Endothelial cell of umbilical vein (primary cell): ENCODE measurements around the gene WRNIP1. TPM values are rescaled to one million over a fixed set of nuclear protein-coding genes. Genes with fewer than 3 reads are reported as not detected.

Source experiments
- BruUV-seq: library from RNA; stranded (reverse); fragments of 400-500 nt; replicated peaks from 2 replicates; lab custom pipeline; 2021; lab: Mats Ljungman, UMichigan
- CTCF ChIA-PET: fragments of 300-600, 350-600 bp; sonication (Branson Sonifier 250); formaldehyde crosslinking; loops from one replicate; lab custom pipeline; 2021; ENCODE audit warnings: antibody characterized with exemption, inconsistent platforms; lab: Charles Lee
- POLR2A ChIA-PET: fragments of 300-600, 350-600 bp; sonication (Branson Sonifier 250); formaldehyde crosslinking; loops from one replicate; lab custom pipeline; 2021; ENCODE audit warnings: antibody characterized with exemption, inconsistent platforms; lab: Charles Lee
- DNase-seq: peaks from one replicate; pipeline ENCODE4 v3.0.0-alpha.2; 2011; ENCODE audit warnings: low read depth, low spot score
- FAIRE-seq: peaks from 2 replicates; lab custom pipeline; 2011; peaks lifted over from hg19 to GRCh38; lab: Jason Lieb, UNC
- H2AFZ ChIP-seq: 2 replicates; pipeline ENCODE4 v1.6.0; 2012; ENCODE audit warnings: low read depth, low read length, control low read depth, inconsistent platforms
- H3K27ac ChIP-seq: 2 replicates; pipeline ENCODE4 v1.5.1; 2011; ENCODE audit warnings: low read depth, mild to moderate bottlenecking, control low read depth, low read length, moderate library complexity; ENCODE audit not compliant: insufficient read depth
- H3K27me3 ChIP-seq, 2 experiments: 2 replicates each; pipeline versions ENCODE4 v1.6.0 to v1.6.1; 2011; ENCODE audit warnings: low read length in 2 of 2, mixed read lengths in 1 of 2; ENCODE audit not compliant: control insufficient read depth in 2 of 2, insufficient read depth in 2 of 2
- H3K36me3 ChIP-seq, 2 experiments: 2 replicates in 1 of 2; 3 replicates in 1 of 2; pipeline ENCODE4 v1.5.1; 2011; ENCODE audit warnings: low read length in 2 of 2, mild to moderate bottlenecking in 1 of 2, moderate library complexity in 1 of 2; ENCODE audit not compliant: control insufficient read depth in 2 of 2, insufficient read depth in 2 of 2; ENCODE audit errors: extremely low read depth in 1 of 2
- H3K4me1 ChIP-seq: 3 replicates; pipeline ENCODE4 v1.5.1; 2011; ENCODE audit warnings: mild to moderate bottlenecking, low read length; ENCODE audit not compliant: control insufficient read depth, insufficient read depth; ENCODE audit errors: extremely low read depth
- H3K4me2 ChIP-seq: 2 replicates; pipeline ENCODE4 v1.6.1; 2011; ENCODE audit warnings: low read length, control low read depth, mixed read lengths; ENCODE audit not compliant: insufficient read depth
- H3K4me3 ChIP-seq, 3 experiments: fragments of 200-600 bp in 1 of 3; sonication (generic), shearing (Covaris generic) in 1 of 3; replicated peaks in 1 of 3; 2 replicates each; pipeline ENCODE4 v1.5.1; 2011 to 2016; ENCODE audit warnings: control low read depth in 3 of 3, low read length in 3 of 3, mild to moderate bottlenecking in 2 of 3, inconsistent platforms in 1 of 3, low read depth in 1 of 3, moderate library complexity in 1 of 3; ENCODE audit not compliant: insufficient read depth in 1 of 3
- H3K79me2 ChIP-seq: 2 replicates; pipeline ENCODE4 v1.6.0; 2012; ENCODE audit warnings: low read length, inconsistent platforms; ENCODE audit not compliant: control insufficient read depth, insufficient read depth
- H3K9ac ChIP-seq: replicated peaks from 2 replicates; pipeline ENCODE3; 2011; ENCODE audit warnings: low read length, control low read depth; ENCODE audit not compliant: insufficient read depth; ENCODE audit errors: extremely low read depth
- H3K9me1 ChIP-seq: replicated peaks from 3 replicates; pipeline ENCODE4 v1.6.0; 2011; ENCODE audit warnings: mild to moderate bottlenecking, low read length; ENCODE audit not compliant: control insufficient read depth, insufficient read depth; ENCODE audit errors: extremely low read depth
- H3K9me3 ChIP-seq: replicated peaks from 2 replicates; pipeline ENCODE4 v1.5.1; 2012; ENCODE audit warnings: low read length, inconsistent platforms; ENCODE audit not compliant: control insufficient read depth, insufficient read depth
- H4K20me1 ChIP-seq: replicated peaks from 2 replicates; pipeline ENCODE3; 2011; ENCODE audit warnings: mild to moderate bottlenecking, low read length; ENCODE audit not compliant: control insufficient read depth, insufficient read depth; ENCODE audit errors: extremely low read depth
- EZH2 ChIP-seq: IDR thresholded peaks from 2 replicates; pipeline ENCODE4 v1.6.1; 2012; ENCODE audit warnings: borderline replicate concordance, low read depth, mild to moderate bottlenecking, moderate library complexity, low read length, inconsistent platforms; ENCODE audit not compliant: severe bottlenecking
- FOS ChIP-seq: IDR thresholded peaks from 2 replicates; pipeline ENCODE4 v1.6.1; 2011; ENCODE audit warnings: mild to moderate bottlenecking, low read length, moderate library complexity, borderline replicate concordance; ENCODE audit not compliant: insufficient read depth
- GATA2 ChIP-seq: IDR thresholded peaks from 2 replicates; pipeline ENCODE4 v1.7.0; 2011; ENCODE audit warnings: low read depth, mild to moderate bottlenecking, moderate library complexity, mixed read lengths, low read length; ENCODE audit not compliant: insufficient read length, insufficient read depth
- JUN ChIP-seq: IDR thresholded peaks from 2 replicates; pipeline ENCODE4 v1.6.1; 2011; ENCODE audit warnings: borderline replicate concordance, low read depth; ENCODE audit not compliant: insufficient read length, insufficient read depth
- POLR2A ChIP-seq: IDR thresholded peaks from 2 replicates; pipeline ENCODE4 v1.6.1; 2012; ENCODE audit warnings: low read depth, mild to moderate bottlenecking, control low read depth, low read length
- POLR2AphosphoS5 ChIP-seq: IDR thresholded peaks from 2 replicates; pipeline ENCODE4 v1.6.1; 2012; ENCODE audit warnings: low read depth, mild to moderate bottlenecking, control low read depth, low read length, moderate library complexity; ENCODE audit not compliant: insufficient read depth
- dilution Hi-C: fragments of 300-500 bp; cut with MboI; formaldehyde crosslinking; loops from one replicate; pipeline ENCODE4 v1.15.0; 2019; ENCODE audit warnings: low sequenced_read_pairs; ENCODE audit not compliant: extremely low pct_ligation_motif_present
- intact Hi-C: fragments of 100-400 bp; cut with micrococcal nuclease; formaldehyde crosslinking; loops from one replicate; pipeline ENCODE4 v1.10.0; 2022
- polyA plus RNA-seq, 4 experiments: library from polyadenylated mRNA; depleted of rRNA in 3 of 4; stranded (reverse) in 3 of 4; unstranded in 1 of 4; fragments of >200 nt; gene quantifications; 2 replicates each; pipeline versions ENCODE4 v1.2.1 to v1.2.3, GENCODE V29; 2011 to 2012; ENCODE audit warnings: missing spikeins in 1 of 4
- total RNA-seq: library from RNA; stranded (reverse); gene quantifications from 2 replicates; pipeline ENCODE4 v1.2.3, GENCODE V29; 2021
- TF ChIP-seq, protein P1 (sequence below): IDR thresholded peaks from 2 replicates; pipeline ENCODE4 v1.6.1; 2011; ENCODE audit not compliant: insufficient read depth, insufficient read length
- TF ChIP-seq, protein P2 (sequence below), 2 donors: IDR thresholded peaks; 1 replicate in 1 of 2; 2 replicates in 1 of 2; pipeline ENCODE4 v1.5.1; 2011; ENCODE audit warnings: low read length in 2 of 2, mild to moderate bottlenecking in 2 of 2, moderate library complexity in 2 of 2, control low read depth in 1 of 2, inconsistent platforms in 1 of 2, low read depth in 1 of 2; ENCODE audit not compliant: insufficient read depth in 1 of 2; ENCODE audit errors: extremely low read depth in 1 of 2

WRNIP1 gene
- total and polyA plus RNA-seq, 2 donors (not counting 3 experiments of a cell fraction or from before 2014, with no cell fraction given) = 50.1 to 68.9 TPM

DNA sequence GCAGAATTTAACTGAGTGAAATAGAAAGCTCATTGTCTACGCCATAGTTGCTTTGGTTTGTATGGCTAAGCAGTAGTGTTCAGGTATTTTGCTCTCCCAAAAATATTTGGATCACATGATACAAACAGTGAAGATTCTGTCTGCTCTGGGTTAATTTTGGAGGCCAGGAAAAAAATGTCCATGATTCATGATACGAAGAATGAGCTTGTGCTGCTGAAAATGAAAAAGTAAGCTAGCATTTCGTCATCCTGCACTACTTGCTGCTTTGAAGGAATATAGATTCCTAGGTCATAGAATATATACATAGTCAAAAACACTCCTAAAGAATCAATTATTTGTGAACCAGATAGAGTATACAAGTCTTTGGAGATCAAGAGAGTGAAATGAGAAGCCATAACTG is 8.3 kb downstream of the WRNIP1 start:
- H4K20me1 ChIP-seq = peaks cover 3% of the 10 kb centered on the region
- ChIA-PET CTCF (interaction anchor here (1.0 to 3.4 kb wide), 4 partner anchors 8 to 1178 kb away, joined by 3 to 18 read pairs (median 6); partner anchors contain the start of gene WRNIP1), POLR2A (no interaction called here)
- H3K9me1 ChIP-seq = no peaks in the 10 kb centered on the region
- H3K79me2 ChIP-seq = peaks cover 96% of the 10 kb centered on the region
- no peak for TF ChIP-seq JUN
- TF ChIP-seq, protein P1, sequence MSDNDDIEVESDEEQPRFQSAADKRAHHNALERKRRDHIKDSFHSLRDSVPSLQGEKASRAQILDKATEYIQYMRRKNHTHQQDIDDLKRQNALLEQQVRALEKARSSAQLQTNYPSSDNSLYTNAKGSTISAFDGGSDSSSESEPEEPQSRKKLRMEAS = no peak
- TF ChIP-seq EZH2 = no peak
- TF ChIP-seq, protein P2, sequence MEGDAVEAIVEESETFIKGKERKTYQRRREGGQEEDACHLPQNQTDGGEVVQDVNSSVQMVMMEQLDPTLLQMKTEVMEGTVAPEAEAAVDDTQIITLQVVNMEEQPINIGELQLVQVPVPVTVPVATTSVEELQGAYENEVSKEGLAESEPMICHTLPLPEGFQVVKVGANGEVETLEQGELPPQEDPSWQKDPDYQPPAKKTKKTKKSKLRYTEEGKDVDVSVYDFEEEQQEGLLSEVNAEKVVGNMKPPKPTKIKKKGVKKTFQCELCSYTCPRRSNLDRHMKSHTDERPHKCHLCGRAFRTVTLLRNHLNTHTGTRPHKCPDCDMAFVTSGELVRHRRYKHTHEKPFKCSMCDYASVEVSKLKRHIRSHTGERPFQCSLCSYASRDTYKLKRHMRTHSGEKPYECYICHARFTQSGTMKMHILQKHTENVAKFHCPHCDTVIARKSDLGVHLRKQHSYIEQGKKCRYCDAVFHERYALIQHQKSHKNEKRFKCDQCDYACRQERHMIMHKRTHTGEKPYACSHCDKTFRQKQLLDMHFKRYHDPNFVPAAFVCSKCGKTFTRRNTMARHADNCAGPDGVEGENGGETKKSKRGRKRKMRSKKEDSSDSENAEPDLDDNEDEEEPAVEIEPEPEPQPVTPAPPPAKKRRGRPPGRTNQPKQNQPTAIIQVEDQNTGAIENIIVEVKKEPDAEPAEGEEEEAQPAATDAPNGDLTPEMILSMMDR (IDR thresholded peaks at IDR 0.05; ENCODE audit: extremely low read depth in 1 of 2, insufficient read depth in 1 of 2, low read depth in 1 of 2, low read length in 2 of 2) = no peak
- TF ChIP-seq FOS = no peak
- no peak for TF ChIP-seq POLR2A
- TF ChIP-seq POLR2AphosphoS5 = no peak
- TF ChIP-seq GATA2 = no peak
- FAIRE-seq (no peak), DNase-seq (no peak)
- H2AFZ ChIP-seq = no peak overlapping the region
- H3K27me3 ChIP-seq = no peaks in the 10 kb centered on the region
- no TSS peak for BruUV-seq
- no peak overlapping the region for H3K4me3 ChIP-seq
- intact Hi-C loops (no loop called here), dilution Hi-C loops (no loop called here)
- peaks cover 2 to 6% of the 10 kb centered on the region in 2 experiments for H3K36me3 ChIP-seq
- no peak overlapping the region for H3K9ac ChIP-seq
- H3K4me1 ChIP-seq = peaks cover 24% of the 10 kb centered on the region
- no peak overlapping the region for H3K27ac ChIP-seq
- H3K4me2 ChIP-seq = no peak overlapping the region
- no peaks in the 10 kb centered on the region for H3K9me3 ChIP-seq
